Measurements from ENCODE around the gene ADGB. TPM values are rescaled to one million over a fixed set of nuclear protein-coding genes. Genes with fewer than 3 reads are reported as not detected.

Gene ADGB
- total and polyA plus RNA-seq, 2 donors (not counting 1 experiment from before 2014, with no cell fraction given): not detected

DNA sequence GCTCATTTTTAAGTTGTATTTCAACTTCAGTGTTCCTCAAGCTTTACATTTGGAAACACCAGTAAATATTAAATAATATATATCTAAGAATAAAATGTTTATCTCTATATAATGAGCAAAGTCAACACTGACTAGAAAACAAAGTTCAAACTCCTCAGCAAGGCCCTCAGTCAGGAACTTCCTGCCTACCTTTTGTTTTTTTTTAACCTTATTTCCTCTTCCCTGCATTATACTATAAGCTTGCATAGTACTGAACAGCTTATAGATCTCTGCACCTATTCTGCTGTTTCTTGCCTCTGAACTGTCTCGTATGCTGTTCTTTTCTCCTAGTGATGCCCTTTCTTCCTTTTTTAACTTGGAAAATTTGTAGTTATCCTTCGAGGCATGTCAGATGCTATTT is 29.6 kb downstream of the ADGB start:
- H4K20me1 ChIP-seq (ENCODE audit: control insufficient read depth, extremely low read depth, insufficient read depth, low read length): no peaks in the 10 kb centered on the region
- no peaks in the 10 kb centered on the region for H3K4me1 ChIP-seq (ENCODE audit: control insufficient read depth, extremely low read depth, insufficient read depth, low read length)
- no peak for DNase-seq (ENCODE audit: low read depth in 2 of 2)
- no peak overlapping the region for H3K4me3 ChIP-seq (replicated peaks in 1 of 4; ENCODE audit: control extremely low read depth in 1 of 4, insufficient read depth in 1 of 4, low read depth in 3 of 4, low read length in 4 of 4)
- no peak overlapping the region for H3K27ac ChIP-seq (ENCODE audit: insufficient read depth, low read length)
- no peak overlapping the region for H2AFZ ChIP-seq (ENCODE audit: low read length)
- no peak overlapping the region for H3K9ac ChIP-seq (ENCODE audit: insufficient read depth, low read length)
- TF ChIP-seq, protein P1, sequence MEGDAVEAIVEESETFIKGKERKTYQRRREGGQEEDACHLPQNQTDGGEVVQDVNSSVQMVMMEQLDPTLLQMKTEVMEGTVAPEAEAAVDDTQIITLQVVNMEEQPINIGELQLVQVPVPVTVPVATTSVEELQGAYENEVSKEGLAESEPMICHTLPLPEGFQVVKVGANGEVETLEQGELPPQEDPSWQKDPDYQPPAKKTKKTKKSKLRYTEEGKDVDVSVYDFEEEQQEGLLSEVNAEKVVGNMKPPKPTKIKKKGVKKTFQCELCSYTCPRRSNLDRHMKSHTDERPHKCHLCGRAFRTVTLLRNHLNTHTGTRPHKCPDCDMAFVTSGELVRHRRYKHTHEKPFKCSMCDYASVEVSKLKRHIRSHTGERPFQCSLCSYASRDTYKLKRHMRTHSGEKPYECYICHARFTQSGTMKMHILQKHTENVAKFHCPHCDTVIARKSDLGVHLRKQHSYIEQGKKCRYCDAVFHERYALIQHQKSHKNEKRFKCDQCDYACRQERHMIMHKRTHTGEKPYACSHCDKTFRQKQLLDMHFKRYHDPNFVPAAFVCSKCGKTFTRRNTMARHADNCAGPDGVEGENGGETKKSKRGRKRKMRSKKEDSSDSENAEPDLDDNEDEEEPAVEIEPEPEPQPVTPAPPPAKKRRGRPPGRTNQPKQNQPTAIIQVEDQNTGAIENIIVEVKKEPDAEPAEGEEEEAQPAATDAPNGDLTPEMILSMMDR (conservative IDR thresholded peaks at IDR 0.05 in 1 of 2, IDR thresholded peaks at IDR 0.05 in 1 of 2; ENCODE audit: low read depth in 1 of 2, low read length in 2 of 2): no peak
- no peak for TF ChIP-seq EZH2 (IDR thresholded peaks at IDR 0.05; ENCODE audit: low read length, missing control alignments)
- H3K79me2 ChIP-seq (ENCODE audit: control insufficient read depth, insufficient read depth, low read length): no peaks in the 10 kb centered on the region
- H3K9me3 ChIP-seq (ENCODE audit: control insufficient read depth, insufficient read depth, low read depth, low read length): no peaks in the 10 kb centered on the region
- no peak overlapping the region for H3K4me2 ChIP-seq (ENCODE audit: extremely low read depth, insufficient read depth, low read length)
- no peaks in the 10 kb centered on the region for H3K27me3 ChIP-seq (ENCODE audit: control insufficient read depth, insufficient read depth, low read length)
- H3K36me3 ChIP-seq (ENCODE audit: control insufficient read depth, insufficient read depth, low read length): no peaks in the 10 kb centered on the region

DNA sequence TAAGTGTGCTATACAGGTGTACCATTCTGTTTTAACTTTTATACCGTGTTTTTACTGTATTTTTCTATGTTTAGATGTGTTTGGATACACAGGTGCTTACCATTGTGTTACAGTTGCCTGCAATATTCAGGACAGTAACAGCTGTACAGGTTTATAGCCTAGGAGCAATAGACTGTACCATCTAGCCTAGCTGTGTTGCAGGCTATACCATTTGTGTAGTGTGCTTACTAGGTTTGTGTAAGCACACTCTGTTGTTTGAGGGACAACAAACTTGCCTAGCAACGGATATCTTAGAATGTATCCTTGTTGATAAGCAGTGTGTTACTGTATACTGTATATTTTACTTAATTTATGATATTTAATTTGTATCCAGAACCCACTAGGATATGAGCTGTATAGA is 35.2 kb downstream of the ADGB start:
- no peaks in the 10 kb centered on the region for H4K20me1 ChIP-seq (ENCODE audit: control insufficient read depth, extremely low read depth, insufficient read depth, low read length)
- H3K4me3 ChIP-seq (replicated peaks in 1 of 4; ENCODE audit: control extremely low read depth in 1 of 4, insufficient read depth in 1 of 4, low read depth in 3 of 4, low read length in 4 of 4): no peak overlapping the region
- H3K27ac ChIP-seq (ENCODE audit: insufficient read depth, low read length): no peak overlapping the region
- no peaks in the 10 kb centered on the region for H3K9me3 ChIP-seq (ENCODE audit: control insufficient read depth, insufficient read depth, low read depth, low read length)
- no peak overlapping the region for H2AFZ ChIP-seq (ENCODE audit: low read length)
- DNase-seq (ENCODE audit: low read depth in 2 of 2): no peak
- H3K9ac ChIP-seq (ENCODE audit: insufficient read depth, low read length): no peak overlapping the region
- no peaks in the 10 kb centered on the region for H3K36me3 ChIP-seq (ENCODE audit: control insufficient read depth, insufficient read depth, low read length)
- no peak for TF ChIP-seq EZH2 (IDR thresholded peaks at IDR 0.05; ENCODE audit: low read length, missing control alignments)
- TF ChIP-seq, protein P1 (conservative IDR thresholded peaks at IDR 0.05 in 1 of 2, IDR thresholded peaks at IDR 0.05 in 1 of 2; ENCODE audit: low read depth in 1 of 2, low read length in 2 of 2): no peak
- no peak overlapping the region for H3K4me2 ChIP-seq (ENCODE audit: extremely low read depth, insufficient read depth, low read length)
- no peaks in the 10 kb centered on the region for H3K27me3 ChIP-seq (ENCODE audit: control insufficient read depth, insufficient read depth, low read length)
- H3K79me2 ChIP-seq (ENCODE audit: control insufficient read depth, insufficient read depth, low read length): no peaks in the 10 kb centered on the region
- H3K4me1 ChIP-seq (ENCODE audit: control insufficient read depth, extremely low read depth, insufficient read depth, low read length): no peaks in the 10 kb centered on the region

DNA sequence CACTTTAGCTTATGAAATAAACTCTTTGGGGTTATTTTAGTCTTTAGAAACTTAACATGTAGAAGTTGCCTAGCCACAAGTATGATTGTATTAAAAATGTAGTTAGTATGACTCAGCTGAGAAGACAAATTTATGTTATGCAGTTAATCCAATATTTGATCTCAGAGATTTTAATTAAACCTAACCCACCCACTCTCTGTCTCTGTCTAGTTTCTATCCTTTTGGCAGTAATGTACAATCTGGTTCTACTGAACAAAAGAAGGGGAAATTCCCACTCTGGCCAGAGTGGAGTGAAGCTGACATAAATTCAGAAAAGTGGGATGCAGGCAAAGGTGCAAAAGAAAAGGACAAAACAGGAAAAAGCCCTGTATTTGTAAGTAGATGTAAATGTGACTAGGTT is 36.4 kb downstream of the ADGB start:
- no peaks in the 10 kb centered on the region for H3K9me3 ChIP-seq (ENCODE audit: control insufficient read depth, insufficient read depth, low read depth, low read length)
- H3K4me3 ChIP-seq (replicated peaks in 1 of 4; ENCODE audit: control extremely low read depth in 1 of 4, insufficient read depth in 1 of 4, low read depth in 3 of 4, low read length in 4 of 4): no peak overlapping the region
- no peaks in the 10 kb centered on the region for H3K36me3 ChIP-seq (ENCODE audit: control insufficient read depth, insufficient read depth, low read length)
- DNase-seq (ENCODE audit: low read depth in 2 of 2): no peak
- H4K20me1 ChIP-seq (ENCODE audit: control insufficient read depth, extremely low read depth, insufficient read depth, low read length): no peaks in the 10 kb centered on the region
- no peaks in the 10 kb centered on the region for H3K27me3 ChIP-seq (ENCODE audit: control insufficient read depth, insufficient read depth, low read length)
- no peak overlapping the region for H3K9ac ChIP-seq (ENCODE audit: insufficient read depth, low read length)
- no peaks in the 10 kb centered on the region for H3K4me1 ChIP-seq (ENCODE audit: control insufficient read depth, extremely low read depth, insufficient read depth, low read length)
- no peak overlapping the region for H3K4me2 ChIP-seq (ENCODE audit: extremely low read depth, insufficient read depth, low read length)
- H2AFZ ChIP-seq (ENCODE audit: low read length): no peak overlapping the region
- no peak for TF ChIP-seq EZH2 (IDR thresholded peaks at IDR 0.05; ENCODE audit: low read length, missing control alignments)
- TF ChIP-seq, protein P1 (conservative IDR thresholded peaks at IDR 0.05 in 1 of 2, IDR thresholded peaks at IDR 0.05 in 1 of 2; ENCODE audit: low read depth in 1 of 2, low read length in 2 of 2): no peak
- H3K79me2 ChIP-seq (ENCODE audit: control insufficient read depth, insufficient read depth, low read length): no peaks in the 10 kb centered on the region
- H3K27ac ChIP-seq (ENCODE audit: insufficient read depth, low read length): no peak overlapping the region

All from fibroblast of lung (primary cell).